ENCODE measurements around the gene KRTAP20-1.

DNA sequence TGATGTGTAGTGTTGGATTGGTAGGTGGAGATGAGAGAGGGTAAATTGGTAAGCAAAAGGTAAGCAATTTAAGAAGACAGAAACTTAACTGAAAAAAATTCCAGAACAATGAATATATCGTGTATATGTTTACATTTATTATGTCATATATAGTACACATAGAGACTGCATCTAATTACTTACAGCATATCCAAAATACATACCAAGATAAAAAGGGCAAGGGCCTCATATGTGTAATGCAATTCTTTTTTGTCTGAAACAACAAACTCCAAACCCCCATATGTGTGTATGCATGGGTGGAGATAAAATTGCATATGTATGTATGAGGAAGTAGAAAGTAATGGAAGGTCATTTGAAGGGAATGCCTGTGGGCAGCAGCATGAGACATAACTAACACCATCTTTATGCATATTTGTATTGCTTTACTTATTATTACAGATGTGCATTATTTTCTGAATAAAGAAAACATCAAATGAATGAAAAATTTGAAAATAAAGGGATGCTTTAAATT lies 30.7 kb downstream of the KRTAP20-1 start:
- TF ChIP-seq, protein P1, sequence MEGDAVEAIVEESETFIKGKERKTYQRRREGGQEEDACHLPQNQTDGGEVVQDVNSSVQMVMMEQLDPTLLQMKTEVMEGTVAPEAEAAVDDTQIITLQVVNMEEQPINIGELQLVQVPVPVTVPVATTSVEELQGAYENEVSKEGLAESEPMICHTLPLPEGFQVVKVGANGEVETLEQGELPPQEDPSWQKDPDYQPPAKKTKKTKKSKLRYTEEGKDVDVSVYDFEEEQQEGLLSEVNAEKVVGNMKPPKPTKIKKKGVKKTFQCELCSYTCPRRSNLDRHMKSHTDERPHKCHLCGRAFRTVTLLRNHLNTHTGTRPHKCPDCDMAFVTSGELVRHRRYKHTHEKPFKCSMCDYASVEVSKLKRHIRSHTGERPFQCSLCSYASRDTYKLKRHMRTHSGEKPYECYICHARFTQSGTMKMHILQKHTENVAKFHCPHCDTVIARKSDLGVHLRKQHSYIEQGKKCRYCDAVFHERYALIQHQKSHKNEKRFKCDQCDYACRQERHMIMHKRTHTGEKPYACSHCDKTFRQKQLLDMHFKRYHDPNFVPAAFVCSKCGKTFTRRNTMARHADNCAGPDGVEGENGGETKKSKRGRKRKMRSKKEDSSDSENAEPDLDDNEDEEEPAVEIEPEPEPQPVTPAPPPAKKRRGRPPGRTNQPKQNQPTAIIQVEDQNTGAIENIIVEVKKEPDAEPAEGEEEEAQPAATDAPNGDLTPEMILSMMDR (IDR thresholded peaks at IDR 0.05; ENCODE audit: low read depth, low read length) = no peak
- TF ChIP-seq EZH2phosphoT487 (IDR thresholded peaks at IDR 0.05; ENCODE audit: low read depth) = no peak
